HL-60/S4 (cell line): ENCODE data around the gene SULT1B1.

Experiments used
- in situ Hi-C: fragments of 300-500 bp; cut with MboI; formaldehyde crosslinking; loops from 2 replicates; pipeline ENCODE4 v1.14.3; 2022; ENCODE audit warnings: low sequenced_read_pairs

SULT1B1 gene

GRCh38 chr4:69750346-69750745, 10.1 kb downstream of the SULT1B1 start:
- in situ Hi-C loops, result no loop called here

GRCh38 chr4:69749771-69750170, 10.6 kb downstream of the SULT1B1 start:
- in situ Hi-C loops, result no loop called here

- in situ Hi-C loops, result no loop called here
These were observed 12.2 kb downstream of the SULT1B1 start for GRCh38 chr4:69748173-69748572.

GRCh38 chr4:69744157-69744478, 16.3 kb downstream of the SULT1B1 start:
- in situ Hi-C loops, result no loop called here

- in situ Hi-C loops, result no loop called here
These were observed 16.8 kb downstream of the SULT1B1 start for GRCh38 chr4:69743476-69744156.

- in situ Hi-C loops, result no loop called here
These were observed 17.8 kb downstream of the SULT1B1 start for GRCh38 chr4:69742596-69742995.

GRCh38 chr4:69738872-69739271, 21.5 kb downstream of the SULT1B1 start:
- in situ Hi-C loops, result no loop called here

- in situ Hi-C loops, result no loop called here
These were observed 25.3 kb downstream of the SULT1B1 start for GRCh38 chr4:69735119-69735518.

GRCh38 chr4:69731847-69732246, 28.6 kb downstream of the SULT1B1 start:
- in situ Hi-C loops, result no loop called here

- in situ Hi-C loops, result no loop called here
These were observed 29.2 kb downstream of the SULT1B1 start for GRCh38 chr4:69731241-69731640.

GRCh38 chr4:69730002-69730401, 30.4 kb downstream of the SULT1B1 start:
- in situ Hi-C loops, result no loop called here

- in situ Hi-C loops, result no loop called here
These were observed 32.5 kb downstream of the SULT1B1 start for GRCh38 chr4:69727926-69728325.

- in situ Hi-C loops, result no loop called here
These were observed 33.0 kb downstream of the SULT1B1 start for GRCh38 chr4:69727426-69727825.

- in situ Hi-C loops, result no loop called here
These were observed 33.4 kb downstream of the SULT1B1 start for GRCh38 chr4:69726971-69727370.

GRCh38 chr4:69718396-69719271, 41.8 kb downstream of the SULT1B1 start:
- in situ Hi-C loops, result no loop called here

GRCh38 chr4:69717778-69718177, 42.6 kb downstream of the SULT1B1 start:
- in situ Hi-C loops, result no loop called here

- in situ Hi-C loops, result no loop called here
These were observed 43.8 kb downstream of the SULT1B1 start for GRCh38 chr4:69716654-69717053.

GRCh38 chr4:69714086-69714485, 46.3 kb downstream of the SULT1B1 start:
- in situ Hi-C loops, result no loop called here

- in situ Hi-C loops, result no loop called here
These were observed 46.8 kb downstream of the SULT1B1 start for GRCh38 chr4:69713593-69713992.

- in situ Hi-C loops, result no loop called here
These were observed 49.8 kb downstream of the SULT1B1 start for GRCh38 chr4:69710580-69710979.

GRCh38 chr4:69708211-69708610, 52.2 kb downstream of the SULT1B1 start:
- in situ Hi-C loops, result no loop called here

- in situ Hi-C loops, result no loop called here
These were observed 52.6 kb downstream of the SULT1B1 start for GRCh38 chr4:69707807-69708206.
